Smooth muscle cell (in vitro differentiated cells): ENCODE data around the gene CRTC3. TPM values are rescaled to one million over a fixed set of nuclear protein-coding genes. Genes with fewer than 3 reads are reported as not detected.

Experiments
- DNase-seq: peaks from one replicate; lab custom pipeline; 2025; ENCODE audit not compliant: unreplicated experiment; lab: John Stamatoyannopoulos, UW
- H2AFZ ChIP-seq: fragments of 200-600 bp; sonication (generic); 2 replicates; pipeline ENCODE4 v1.6.0; 2016; ENCODE audit warnings: antibody characterized with exemption, low read depth, mild to moderate bottlenecking
- H3F3A ChIP-seq: fragments of 200-600 bp; sonication (generic); 2 replicates; pipeline ENCODE4 v1.6.0; 2017; ENCODE audit warnings: antibody characterized with exemption, low read depth
- H3K27ac ChIP-seq: fragments of 200-600 bp; sonication (generic); 2 replicates; pipeline ENCODE4 v1.5.1; 2016; ENCODE audit warnings: low read depth, mild to moderate bottlenecking
- H3K27me3 ChIP-seq: fragments of 200-600 bp; sonication (generic); 2 replicates; pipeline ENCODE4 v1.6.1; 2016; ENCODE audit warnings: low read depth, mild to moderate bottlenecking
- H3K36me3 ChIP-seq: fragments of 200-600 bp; sonication (generic); 2 replicates; pipeline ENCODE4 v1.5.1; 2016; ENCODE audit warnings: low read depth
- H3K4me1 ChIP-seq: fragments of 200-600 bp; sonication (generic); 2 replicates; pipeline ENCODE4 v1.5.1; 2016; ENCODE audit warnings: low read depth
- H3K4me2 ChIP-seq: fragments of 200-600 bp; sonication (generic); 2 replicates; pipeline ENCODE4 v1.6.0; 2016; ENCODE audit warnings: mild to moderate bottlenecking
- H3K4me3 ChIP-seq: fragments of 200-600 bp; sonication (generic); 2 replicates; pipeline ENCODE4 v1.5.1; 2016; ENCODE audit warnings: mild to moderate bottlenecking
- H3K79me2 ChIP-seq: fragments of 200-600 bp; sonication (generic); 2 replicates; pipeline ENCODE4 v1.6.0; 2016; ENCODE audit warnings: low read depth, mild to moderate bottlenecking
- H3K9ac ChIP-seq: fragments of 200-600 bp; sonication (generic); 2 replicates; pipeline ENCODE4 v1.6.0; 2016; ENCODE audit warnings: low read depth
- H3K9me3 ChIP-seq: fragments of 200-600 bp; sonication (generic); replicated peaks from 2 replicates; pipeline ENCODE4 v1.5.1; 2016; ENCODE audit warnings: low read depth
- H4K20me1 ChIP-seq: fragments of 200-600 bp; sonication (generic); 2 replicates; pipeline ENCODE4 v1.6.0; 2016; ENCODE audit warnings: low read depth
- WGBS: methylation state at CpG from one replicate; pipeline ENCODE4 v1.1.7; 2016; ENCODE audit warnings: low lambda C conversion rate; 5-methylcytosine and 5-hydroxymethylcytosine counted together
- polyA plus RNA-seq: library from polyadenylated mRNA; unstranded; fragments of >200 nt; fragmentation: Nextera tagmentation; extraction: Ambion mirVana; gene quantifications from 2 replicates; pipeline ENCODE4 v1.2.1, GENCODE V29; 2016
- total RNA-seq: library from RNA; depleted of rRNA; stranded (reverse); fragments of >200 nt; gene quantifications from 2 replicates; pipeline ENCODE4 v1.2.3, GENCODE V29; 2014
- TF ChIP-seq, protein P1 (sequence below): fragments of 200-600 bp; sonication (generic); IDR thresholded peaks from 2 replicates; pipeline ENCODE4 v1.5.1; 2017; ENCODE audit warnings: borderline replicate concordance, mild to moderate bottlenecking, antibody characterized with exemption; ENCODE audit not compliant: insufficient read depth, poor library complexity, severe bottlenecking

The CRTC3 gene
- total and polyA plus RNA-seq, 2 experiments from 2014 or later, result 12.2 to 12.5 TPM

GRCh38 chr15:90691369-90691768 lies 161.6 kb downstream of the CRTC3 start:
- Histone ChIP-seq H3K27ac (no peak overlapping the region), H4K20me1 (no peaks in the 10 kb centered on the region), H3K27me3 (no peaks in the 10 kb centered on the region), H3F3A (no peaks in the 10 kb centered on the region), H3K36me3 (no peaks in the 10 kb centered on the region), H3K79me2 (no peaks in the 10 kb centered on the region), H3K4me3 (no peak overlapping the region), H3K9me3 (no peaks in the 10 kb centered on the region), H3K4me1 (no peaks in the 10 kb centered on the region), H3K9ac (no peak overlapping the region), H3K4me2 (no peak overlapping the region), H2AFZ (no peak overlapping the region)
- 96% methylated on average over 4 of the region's 4 CpGs for WGBS
- no peak for DNase-seq
- TF ChIP-seq, protein P1, sequence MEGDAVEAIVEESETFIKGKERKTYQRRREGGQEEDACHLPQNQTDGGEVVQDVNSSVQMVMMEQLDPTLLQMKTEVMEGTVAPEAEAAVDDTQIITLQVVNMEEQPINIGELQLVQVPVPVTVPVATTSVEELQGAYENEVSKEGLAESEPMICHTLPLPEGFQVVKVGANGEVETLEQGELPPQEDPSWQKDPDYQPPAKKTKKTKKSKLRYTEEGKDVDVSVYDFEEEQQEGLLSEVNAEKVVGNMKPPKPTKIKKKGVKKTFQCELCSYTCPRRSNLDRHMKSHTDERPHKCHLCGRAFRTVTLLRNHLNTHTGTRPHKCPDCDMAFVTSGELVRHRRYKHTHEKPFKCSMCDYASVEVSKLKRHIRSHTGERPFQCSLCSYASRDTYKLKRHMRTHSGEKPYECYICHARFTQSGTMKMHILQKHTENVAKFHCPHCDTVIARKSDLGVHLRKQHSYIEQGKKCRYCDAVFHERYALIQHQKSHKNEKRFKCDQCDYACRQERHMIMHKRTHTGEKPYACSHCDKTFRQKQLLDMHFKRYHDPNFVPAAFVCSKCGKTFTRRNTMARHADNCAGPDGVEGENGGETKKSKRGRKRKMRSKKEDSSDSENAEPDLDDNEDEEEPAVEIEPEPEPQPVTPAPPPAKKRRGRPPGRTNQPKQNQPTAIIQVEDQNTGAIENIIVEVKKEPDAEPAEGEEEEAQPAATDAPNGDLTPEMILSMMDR, result no peak

DNA sequence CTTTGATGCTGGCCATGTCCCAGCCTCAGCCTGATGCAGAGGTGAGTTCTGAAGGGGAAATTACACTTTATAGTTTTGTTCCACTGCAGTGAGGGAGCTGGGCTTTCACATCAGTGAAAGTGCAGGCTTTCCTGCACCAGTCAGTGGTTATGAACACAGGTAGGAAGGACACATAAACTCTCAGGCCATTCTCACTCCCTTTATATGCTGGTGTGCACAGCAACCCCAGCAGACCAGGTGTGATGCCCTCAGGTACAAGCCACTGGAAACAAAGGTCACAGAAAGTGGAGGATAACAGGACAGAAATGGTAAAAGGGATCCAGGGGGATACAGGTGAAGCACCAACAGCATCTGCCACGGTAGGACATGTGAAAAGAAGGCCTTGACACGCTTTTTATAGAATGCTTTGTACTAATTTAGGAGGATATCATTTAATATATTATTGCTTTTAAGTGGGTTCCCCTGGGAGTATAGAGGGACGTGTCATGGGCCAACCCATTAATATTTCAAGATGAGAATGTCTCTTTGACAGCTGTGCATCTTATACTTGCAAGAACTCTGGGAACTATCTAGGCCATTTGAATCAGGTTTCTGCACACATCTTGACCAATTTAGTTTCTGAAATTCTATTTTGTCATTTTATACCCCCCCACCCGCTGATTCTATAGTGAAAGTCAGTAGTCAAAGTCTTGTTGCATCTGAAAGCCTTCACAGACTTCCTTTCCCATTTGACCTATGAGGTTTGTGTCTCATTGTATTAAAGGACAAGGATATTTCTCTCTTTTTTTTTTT lies 162.5 kb downstream of the CRTC3 start:
- no peak overlapping the region for H3K9ac ChIP-seq
- H3F3A ChIP-seq, result no peaks in the 10 kb centered on the region
- H4K20me1 ChIP-seq, result no peaks in the 10 kb centered on the region
- no peaks in the 10 kb centered on the region for H3K36me3 ChIP-seq
- H2AFZ ChIP-seq, result no peak overlapping the region
- H3K9me3 ChIP-seq, result no peaks in the 10 kb centered on the region
- no peak overlapping the region for H3K4me2 ChIP-seq
- no peaks in the 10 kb centered on the region for H3K27me3 ChIP-seq
- WGBS, result 86% methylated on average over 4 of the region's 4 CpGs
- TF ChIP-seq, protein P1, result no peak
- no peak overlapping the region for H3K4me3 ChIP-seq
- H3K4me1 ChIP-seq, result no peaks in the 10 kb centered on the region
- no peaks in the 10 kb centered on the region for H3K79me2 ChIP-seq
- DNase-seq, result no peak
- H3K27ac ChIP-seq, result no peak overlapping the region

Other genes starting within 250 kb of the CRTC3 start
- 0.90 and 2.3 TPM in 2 replicates for gene ZNF774, start 177.6 kb upstream of the CRTC3 start, total RNA-seq
- 0.08 and 1.3 TPM in 2 replicates for gene ZNF774, start 177.6 kb upstream of the CRTC3 start, polyA plus RNA-seq
- 184 and 185 TPM in 2 replicates for gene IQGAP1, start 141.7 kb upstream of the CRTC3 start, total RNA-seq
- gene IQGAP1, start 141.7 kb upstream of the CRTC3 start, polyA plus RNA-seq, result 59.3 and 80.8 TPM in 2 replicates
- gene BLM, start 187.4 kb downstream of the CRTC3 start, total RNA-seq, result 4.9 and 5.6 TPM in 2 replicates
- gene BLM, start 187.4 kb downstream of the CRTC3 start, polyA plus RNA-seq, result 1.7 and 3.1 TPM in 2 replicates